ENCODE data around the gene RNF19B.
"Not testable (repeated sequence)": the region's sequence is repeated elsewhere in the genome, so short reads cannot be mapped to it uniquely, and the experiment has no call there.

Gene RNF19B

GRCh38 chr1:32929366-32929765 lies 35.2 kb downstream of the RNF19B start:
- DNase-seq, result peak; percentile 23 to 30

GRCh38 chr1:32928715-32929114 lies 35.9 kb downstream of the RNF19B start:
- DNase-seq, result no peak

- DNase-seq, result no peak
Observed at GRCh38 chr1:32928285-32928684, 36.3 kb downstream of the RNF19B start.

GRCh38 chr1:32927441-32927840 lies 37.2 kb downstream of the RNF19B start:
- DNase-seq, result no peak

GRCh38 chr1:32926562-32926961 lies 38.0 kb downstream of the RNF19B start:
- no peak for DNase-seq

GRCh38 chr1:32925403-32926162 lies 39.0 kb downstream of the RNF19B start:
- peak in 1 of 2 experiments; percentile 59 for DNase-seq

- DNase-seq, result no peak
Observed at GRCh38 chr1:32924881-32925344, 39.7 kb downstream of the RNF19B start.

GRCh38 chr1:32920833-32921232 lies 43.8 kb downstream of the RNF19B start:
- no peak for DNase-seq

- DNase-seq, result no peak
Observed at GRCh38 chr1:32919811-32920733, 44.5 kb downstream of the RNF19B start.

- DNase-seq, result no peak
Observed at GRCh38 chr1:32918179-32918578, 46.4 kb downstream of the RNF19B start.

GRCh38 chr1:32917521-32917920 lies 47.1 kb downstream of the RNF19B start:
- no peak for DNase-seq

GRCh38 chr1:32915766-32916706 lies 48.6 kb downstream of the RNF19B start:
- no peak for DNase-seq

- no peak for DNase-seq
Observed at GRCh38 chr1:32910319-32910718, 54.3 kb downstream of the RNF19B start.

GRCh38 chr1:32907435-32907834 lies 57.2 kb downstream of the RNF19B start:
- DNase-seq, result no peak

- no peak for DNase-seq
Observed at GRCh38 chr1:32906654-32907053, 58.0 kb downstream of the RNF19B start.

- not testable (repeated sequence) for DNase-seq
Observed at GRCh38 chr1:32905588-32905987, 59.0 kb downstream of the RNF19B start.

GRCh38 chr1:32904797-32905196 lies 59.8 kb downstream of the RNF19B start:
- DNase-seq, result no peak

- DNase-seq, result no peak
Observed at GRCh38 chr1:32903991-32904785, 60.4 kb downstream of the RNF19B start.

GRCh38 chr1:32902535-32902920 lies 62.1 kb downstream of the RNF19B start:
- DNase-seq, result no peak

- DNase-seq, result no peak
Observed at GRCh38 chr1:32901823-32902534, 62.6 kb downstream of the RNF19B start.

All from NCI-H524 (cell line).